ENCODE results near the gene TSPAN13. TPM values are rescaled to one million over a fixed set of nuclear protein-coding genes. Genes with fewer than 3 reads are reported as not detected.

Gene TSPAN13
- total RNA-seq, 2 donors from 2014 or later: 34.9 to 51.2 TPM

DNA sequence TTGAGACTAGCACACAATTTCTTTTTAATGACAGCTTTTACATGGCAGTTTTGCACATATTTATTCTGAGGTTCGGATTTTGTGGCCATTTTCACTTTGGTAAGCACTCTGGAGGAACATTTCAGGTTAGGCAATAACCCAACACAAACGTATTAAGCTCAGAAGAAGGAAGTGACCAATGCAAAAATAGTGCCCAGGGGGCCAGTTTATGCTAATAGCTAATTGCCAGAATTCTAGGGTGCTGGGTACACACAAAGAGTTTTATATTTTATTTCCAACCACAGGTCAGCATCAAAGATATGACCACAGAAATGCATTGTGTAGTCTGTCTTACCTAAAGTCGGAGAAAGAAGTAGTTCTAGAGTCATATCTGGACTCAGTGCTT is 59.7 kb downstream of the TSPAN13 start:
- H3K9me3 ChIP-seq (ENCODE audit: control insufficient read depth, low read length): no peaks in the 10 kb centered on the region
- DNase-seq: no peak
- WGBS, 2 experiments (ENCODE audit: insufficient coverage in 1 of 2, insufficient read length in 1 of 2): 87 to 100% methylated on average over 1 to 3 of the region's 3 CpGs

DNA sequence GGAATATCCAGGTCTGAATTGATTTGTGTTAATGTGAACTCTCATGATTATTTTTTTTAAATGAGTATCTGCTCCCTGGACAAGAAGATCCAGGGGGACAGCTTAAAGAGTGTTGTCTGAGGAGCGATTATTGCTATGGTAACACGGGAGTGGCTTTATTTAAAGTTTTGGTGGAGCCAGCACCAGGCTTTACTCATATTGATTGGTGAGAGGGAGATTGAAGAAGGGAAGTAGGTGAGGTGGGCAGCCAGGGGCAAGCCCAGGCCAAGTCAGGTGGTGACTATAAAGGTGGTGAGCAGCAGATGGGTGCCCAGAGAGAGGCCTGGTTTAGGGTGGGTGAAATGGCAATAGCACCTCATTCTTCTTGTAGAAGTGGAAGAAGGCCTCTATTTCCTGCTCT is 61.4 kb downstream of the TSPAN13 start:
- no peak overlapping the region for H3K4me3 Mint-ChIP-seq
- no peaks in the 10 kb centered on the region for H3K4me1 Mint-ChIP-seq
- H3K27me3 Mint-ChIP-seq (ENCODE audit: insufficient read depth): no peaks in the 10 kb centered on the region
- no peak overlapping the region for H3K27ac Mint-ChIP-seq
- TF ChIP-seq, protein P1, sequence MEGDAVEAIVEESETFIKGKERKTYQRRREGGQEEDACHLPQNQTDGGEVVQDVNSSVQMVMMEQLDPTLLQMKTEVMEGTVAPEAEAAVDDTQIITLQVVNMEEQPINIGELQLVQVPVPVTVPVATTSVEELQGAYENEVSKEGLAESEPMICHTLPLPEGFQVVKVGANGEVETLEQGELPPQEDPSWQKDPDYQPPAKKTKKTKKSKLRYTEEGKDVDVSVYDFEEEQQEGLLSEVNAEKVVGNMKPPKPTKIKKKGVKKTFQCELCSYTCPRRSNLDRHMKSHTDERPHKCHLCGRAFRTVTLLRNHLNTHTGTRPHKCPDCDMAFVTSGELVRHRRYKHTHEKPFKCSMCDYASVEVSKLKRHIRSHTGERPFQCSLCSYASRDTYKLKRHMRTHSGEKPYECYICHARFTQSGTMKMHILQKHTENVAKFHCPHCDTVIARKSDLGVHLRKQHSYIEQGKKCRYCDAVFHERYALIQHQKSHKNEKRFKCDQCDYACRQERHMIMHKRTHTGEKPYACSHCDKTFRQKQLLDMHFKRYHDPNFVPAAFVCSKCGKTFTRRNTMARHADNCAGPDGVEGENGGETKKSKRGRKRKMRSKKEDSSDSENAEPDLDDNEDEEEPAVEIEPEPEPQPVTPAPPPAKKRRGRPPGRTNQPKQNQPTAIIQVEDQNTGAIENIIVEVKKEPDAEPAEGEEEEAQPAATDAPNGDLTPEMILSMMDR (conservative IDR thresholded peaks at IDR 0.05): no peak
- H3K4me3 ChIP-seq (ENCODE audit: low read length): no peak overlapping the region
- H3K9me3 ChIP-seq (ENCODE audit: control insufficient read depth, low read length): no peaks in the 10 kb centered on the region
- H3K36me3 ChIP-seq (ENCODE audit: control insufficient read depth, insufficient read depth, low read length): no peaks in the 10 kb centered on the region
- no peaks in the 10 kb centered on the region for H3K9me3 Mint-ChIP-seq
- H3K4me1 ChIP-seq (ENCODE audit: control insufficient read depth, insufficient read depth, low read length): no peaks in the 10 kb centered on the region
- no peaks in the 10 kb centered on the region for H3K27me3 ChIP-seq (ENCODE audit: control insufficient read depth, insufficient read depth, low read length, poor library complexity, severe bottlenecking)
- H3K36me3 Mint-ChIP-seq (ENCODE audit: low read depth): no peaks in the 10 kb centered on the region
- no peak overlapping the region for H3K9ac ChIP-seq (ENCODE audit: extremely low read depth, low read length, poor library complexity, severe bottlenecking)
- WGBS, 2 experiments (ENCODE audit: insufficient coverage in 1 of 2, insufficient read length in 1 of 2): 80 to 91% methylated on average over 1 to 2 of the region's 2 CpGs
- H3K27ac ChIP-seq (ENCODE audit: low read depth, low read length): no peak overlapping the region
- no peak for DNase-seq

More for the DNA sequence above, 59.7 kb downstream of the TSPAN13 start:
- H3K27me3 Mint-ChIP-seq (ENCODE audit: insufficient read depth): no peaks in the 10 kb centered on the region
- no peak overlapping the region for H3K4me3 Mint-ChIP-seq
- H3K27ac Mint-ChIP-seq: no peak overlapping the region
- Histone ChIP-seq H3K27ac (ENCODE audit: low read depth, low read length) (no peak overlapping the region), H3K9ac (ENCODE audit: extremely low read depth, low read length, poor library complexity, severe bottlenecking) (no peak overlapping the region), H3K36me3 (ENCODE audit: control insufficient read depth, insufficient read depth, low read length) (no peaks in the 10 kb centered on the region), H3K4me1 (ENCODE audit: control insufficient read depth, insufficient read depth, low read length) (no peaks in the 10 kb centered on the region), H3K4me3 (ENCODE audit: low read length) (no peak overlapping the region), H3K27me3 (ENCODE audit: control insufficient read depth, insufficient read depth, low read length, poor library complexity, severe bottlenecking) (no peaks in the 10 kb centered on the region)
- H3K36me3 Mint-ChIP-seq (ENCODE audit: low read depth): no peaks in the 10 kb centered on the region
- H3K4me1 Mint-ChIP-seq: peaks cover 3% of the 10 kb centered on the region
- TF ChIP-seq, protein P1 (conservative IDR thresholded peaks at IDR 0.05): no peak
- no peaks in the 10 kb centered on the region for H3K9me3 Mint-ChIP-seq

DNA sequence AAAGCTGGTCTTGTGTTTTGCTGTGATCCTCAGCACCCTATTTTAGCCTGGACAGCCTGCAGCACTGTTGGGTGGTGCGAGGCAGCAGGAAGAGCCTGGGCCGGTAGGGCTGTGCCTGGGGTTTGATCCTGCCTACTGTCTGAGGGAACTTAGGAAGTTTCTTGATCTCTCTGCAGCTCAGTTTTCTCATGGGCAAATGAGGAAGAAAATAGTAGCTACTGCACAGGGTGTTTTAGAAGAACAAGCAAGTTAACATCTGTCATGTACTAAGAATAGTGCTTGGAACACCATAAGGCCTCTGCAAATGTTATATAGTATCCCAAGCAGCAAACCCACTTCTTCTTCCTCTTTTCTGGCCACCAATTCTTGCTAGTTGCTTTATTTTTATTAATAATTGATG is 63.3 kb downstream of the TSPAN13 start:
- no peaks in the 10 kb centered on the region for H3K36me3 Mint-ChIP-seq (ENCODE audit: low read depth)
- WGBS, 2 experiments (ENCODE audit: insufficient coverage in 1 of 2, insufficient read length in 1 of 2): 46% methylated on average over 2 of the region's 2 CpGs; no CpG with 5 or more reads in 1 of the 2 experiments
- Histone ChIP-seq H3K9ac (ENCODE audit: extremely low read depth, low read length, poor library complexity, severe bottlenecking) (no peak overlapping the region), H3K27ac (ENCODE audit: low read depth, low read length) (no peak overlapping the region), H3K27me3 (ENCODE audit: control insufficient read depth, insufficient read depth, low read length, poor library complexity, severe bottlenecking) (no peaks in the 10 kb centered on the region), H3K4me1 (ENCODE audit: control insufficient read depth, insufficient read depth, low read length) (no peaks in the 10 kb centered on the region), H3K9me3 (ENCODE audit: control insufficient read depth, low read length) (no peaks in the 10 kb centered on the region), H3K36me3 (ENCODE audit: control insufficient read depth, insufficient read depth, low read length) (no peaks in the 10 kb centered on the region), H3K4me3 (ENCODE audit: low read length) (no peak overlapping the region)
- H3K9me3 Mint-ChIP-seq: no peaks in the 10 kb centered on the region
- no peak overlapping the region for H3K4me3 Mint-ChIP-seq
- DNase-seq: no peak
- H3K27ac Mint-ChIP-seq: no peak overlapping the region
- TF ChIP-seq, protein P1 (conservative IDR thresholded peaks at IDR 0.05): no peak
- H3K4me1 Mint-ChIP-seq: no peaks in the 10 kb centered on the region
- H3K27me3 Mint-ChIP-seq (ENCODE audit: insufficient read depth): no peaks in the 10 kb centered on the region
